ENCODE measurements around the gene FH. TPM values are rescaled to one million over a fixed set of nuclear protein-coding genes. Genes with fewer than 3 reads are reported as not detected.

Gene FH
- total RNA-seq, 2 donors from 2014 or later = 132 to 138 TPM

GRCh38 chr1:241482761-241483250 lies 36.7 kb downstream of the FH start:
- intact Hi-C loops (cut with DNase I) = loop anchor here (10.0 kb wide), 1 partner anchor 518 kb away; no protein-coding TSS in a partner anchor
- H3K27ac ChIP-seq = no peak overlapping the region
- no peak for DNase-seq
- H3K9ac ChIP-seq (ENCODE audit: low read depth in 2 of 2, low read length in 2 of 2) = no peak overlapping the region
- no peaks in the 10 kb centered on the region for H3K27me3 ChIP-seq
- no peaks in the 10 kb centered on the region for H3K4me1 ChIP-seq
- H3K36me3 ChIP-seq = no peaks in the 10 kb centered on the region
- no peak for TF ChIP-seq CTCF (IDR thresholded peaks at IDR 0.05)
- H3K4me3 ChIP-seq = no peak overlapping the region
- H3K9me3 ChIP-seq = no peaks in the 10 kb centered on the region

- Histone ChIP-seq H3K27ac (no peak overlapping the region), H3K4me3 (no peak overlapping the region), H3K9me3 (no peaks in the 10 kb centered on the region), H3K27me3 (no peaks in the 10 kb centered on the region), H3K9ac (ENCODE audit: low read depth in 2 of 2, low read length in 2 of 2) (no peak overlapping the region), H3K36me3 (no peaks in the 10 kb centered on the region), H3K4me1 (no peaks in the 10 kb centered on the region)
- intact Hi-C loops (cut with DNase I) = no loop called here
- TF ChIP-seq CTCF (IDR thresholded peaks at IDR 0.05) = no peak
- DNase-seq = no peak
Observed at GRCh38 chr1:241479294-241479693, 40.3 kb downstream of the FH start.

GRCh38 chr1:241475671-241476070 lies 43.9 kb downstream of the FH start:
- H3K4me1 ChIP-seq = no peaks in the 10 kb centered on the region
- DNase-seq = no peak
- H3K36me3 ChIP-seq = no peaks in the 10 kb centered on the region
- H3K27me3 ChIP-seq = no peaks in the 10 kb centered on the region
- no peak overlapping the region for H3K27ac ChIP-seq
- no peak for TF ChIP-seq CTCF (IDR thresholded peaks at IDR 0.05)
- H3K9me3 ChIP-seq = no peaks in the 10 kb centered on the region
- H3K9ac ChIP-seq (ENCODE audit: low read depth in 2 of 2, low read length in 2 of 2) = no peak overlapping the region
- intact Hi-C loops (cut with DNase I) = no loop called here
- no peak overlapping the region for H3K4me3 ChIP-seq

GRCh38 chr1:241473026-241473425 lies 46.5 kb downstream of the FH start:
- H3K36me3 ChIP-seq = no peaks in the 10 kb centered on the region
- H3K9me3 ChIP-seq = no peaks in the 10 kb centered on the region
- H3K27ac ChIP-seq = no peak overlapping the region
- H3K4me1 ChIP-seq = no peaks in the 10 kb centered on the region
- TF ChIP-seq CTCF (IDR thresholded peaks at IDR 0.05) = no peak
- H3K4me3 ChIP-seq = no peak overlapping the region
- DNase-seq = no peak
- H3K9ac ChIP-seq (ENCODE audit: low read depth in 2 of 2, low read length in 2 of 2) = no peak overlapping the region
- intact Hi-C loops (cut with DNase I) = no loop called here
- no peaks in the 10 kb centered on the region for H3K27me3 ChIP-seq

- no peaks in the 10 kb centered on the region for H3K9me3 ChIP-seq
- no peak overlapping the region for H3K27ac ChIP-seq
- H3K27me3 ChIP-seq = no peaks in the 10 kb centered on the region
- no peaks in the 10 kb centered on the region for H3K36me3 ChIP-seq
- no peak overlapping the region for H3K9ac ChIP-seq (ENCODE audit: low read depth in 2 of 2, low read length in 2 of 2)
- no peak for DNase-seq
- no peak overlapping the region for H3K4me3 ChIP-seq
- no peaks in the 10 kb centered on the region for H3K4me1 ChIP-seq
- no peak for TF ChIP-seq CTCF (IDR thresholded peaks at IDR 0.05)
- intact Hi-C loops (cut with DNase I) = no loop called here
Observed at GRCh38 chr1:241470908-241471590, 48.5 kb downstream of the FH start.
